Testis (tissue), 2 donors: ENCODE data around the gene PRKN.

Experiments used
- POLR2A ChIP-seq: fragments of 450-650 bp; IDR thresholded peaks from one replicate; pipeline ENCODE4 v1.6.1; 2017; ENCODE audit warnings: antibody characterized with exemption, mild to moderate bottlenecking, moderate library complexity
- TF ChIP-seq, protein P1 (sequence below), 3 experiments: fragments of 450-650 bp in 2 of 3; fragments of 200-600 bp in 1 of 3; sonication (generic) in 1 of 3; IDR thresholded peaks; one replicate each; pipeline ENCODE4 v1.5.1; 2016 to 2019; ENCODE audit warnings: antibody characterized with exemption in 3 of 3, mild to moderate bottlenecking in 2 of 3, moderate library complexity in 1 of 3

DNA sequence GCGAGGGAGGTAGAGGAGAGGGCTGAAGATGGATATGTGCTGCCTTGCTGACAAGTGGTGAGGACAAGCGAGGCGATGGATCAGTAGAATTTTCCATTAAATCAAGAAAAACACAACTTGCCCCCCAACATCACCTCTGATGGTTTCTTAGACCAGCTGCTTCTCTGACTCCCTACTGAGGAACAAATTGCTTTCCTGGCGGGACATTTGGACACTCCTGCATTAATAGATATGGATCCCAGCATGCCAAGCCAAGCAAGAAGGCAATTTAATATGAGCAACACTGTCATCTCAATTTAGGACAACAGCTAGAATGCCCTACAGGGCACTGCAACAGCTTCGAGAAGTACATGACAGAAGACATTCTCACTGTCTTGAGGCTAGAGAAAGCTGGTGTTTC, 1205.3 kb downstream of the PRKN start:
- TF ChIP-seq POLR2A, result no peak
- TF ChIP-seq, protein P1, sequence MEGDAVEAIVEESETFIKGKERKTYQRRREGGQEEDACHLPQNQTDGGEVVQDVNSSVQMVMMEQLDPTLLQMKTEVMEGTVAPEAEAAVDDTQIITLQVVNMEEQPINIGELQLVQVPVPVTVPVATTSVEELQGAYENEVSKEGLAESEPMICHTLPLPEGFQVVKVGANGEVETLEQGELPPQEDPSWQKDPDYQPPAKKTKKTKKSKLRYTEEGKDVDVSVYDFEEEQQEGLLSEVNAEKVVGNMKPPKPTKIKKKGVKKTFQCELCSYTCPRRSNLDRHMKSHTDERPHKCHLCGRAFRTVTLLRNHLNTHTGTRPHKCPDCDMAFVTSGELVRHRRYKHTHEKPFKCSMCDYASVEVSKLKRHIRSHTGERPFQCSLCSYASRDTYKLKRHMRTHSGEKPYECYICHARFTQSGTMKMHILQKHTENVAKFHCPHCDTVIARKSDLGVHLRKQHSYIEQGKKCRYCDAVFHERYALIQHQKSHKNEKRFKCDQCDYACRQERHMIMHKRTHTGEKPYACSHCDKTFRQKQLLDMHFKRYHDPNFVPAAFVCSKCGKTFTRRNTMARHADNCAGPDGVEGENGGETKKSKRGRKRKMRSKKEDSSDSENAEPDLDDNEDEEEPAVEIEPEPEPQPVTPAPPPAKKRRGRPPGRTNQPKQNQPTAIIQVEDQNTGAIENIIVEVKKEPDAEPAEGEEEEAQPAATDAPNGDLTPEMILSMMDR (IDR thresholded peaks at IDR 0.05), result no peak
